H9 (cell line): Measurements from ENCODE around the gene MYO10. TPM values are rescaled to one million over a fixed set of nuclear protein-coding genes. Genes with fewer than 3 reads are reported as not detected.

Experiments used
- DNase-seq: peaks from one replicate; pipeline ENCODE4 v3.0.0-alpha.2; 2017
- H2AFZ ChIP-seq: one replicate; pipeline ENCODE4 v1.6.1; 2013; ENCODE audit warnings: mild to moderate bottlenecking, low read length, control low read depth, moderate library complexity
- H2AK5ac ChIP-seq: 2 replicates; pipeline ENCODE4 v1.6.1; 2013; ENCODE audit warnings: low read length, control low read depth, mixed read lengths; ENCODE audit not compliant: insufficient read length
- H2BK120ac ChIP-seq: one replicate; pipeline ENCODE4 v1.6.1; 2013; ENCODE audit warnings: low read depth, mild to moderate bottlenecking, low read length, control low read depth, inconsistent platforms; ENCODE audit not compliant: poor library complexity, severe bottlenecking
- H2BK12ac ChIP-seq: 2 replicates; pipeline ENCODE4 v1.6.1; 2013; ENCODE audit warnings: low read length, control low read depth, mixed read lengths, low read depth; ENCODE audit not compliant: insufficient read length
- H2BK15ac ChIP-seq: 2 replicates; pipeline ENCODE4 v1.6.1; 2013; ENCODE audit warnings: low read depth, low read length, control low read depth
- H2BK20ac ChIP-seq: one replicate; pipeline ENCODE4 v1.6.1; 2013; ENCODE audit warnings: low read depth, mild to moderate bottlenecking, low read length, control low read depth, inconsistent platforms; ENCODE audit not compliant: poor library complexity, severe bottlenecking
- H2BK5ac ChIP-seq: 2 replicates; pipeline ENCODE4 v1.6.1; 2013; ENCODE audit warnings: low read length, control low read depth, mixed read lengths; ENCODE audit not compliant: insufficient read length
- H3K14ac ChIP-seq: 2 replicates; pipeline ENCODE4 v1.6.1; 2013; ENCODE audit warnings: low read length, control low read depth; ENCODE audit not compliant: insufficient read depth
- H3K18ac ChIP-seq: 2 replicates; pipeline ENCODE4 v1.6.1; 2013; ENCODE audit warnings: low read depth, mild to moderate bottlenecking, mixed read lengths, low read length, control low read depth; ENCODE audit not compliant: insufficient read length
- H3K23ac ChIP-seq: 2 replicates; pipeline ENCODE4 v1.6.1; 2013; ENCODE audit warnings: low read length, control low read depth, mixed read lengths, low read depth; ENCODE audit not compliant: insufficient read length
- H3K23me2 ChIP-seq: 2 replicates; pipeline ENCODE4 v1.6.1; 2013; ENCODE audit warnings: low read depth, mild to moderate bottlenecking, mixed read lengths, low read length, control low read depth; ENCODE audit not compliant: insufficient read length, poor library complexity, severe bottlenecking
- H3K27ac ChIP-seq: 2 replicates; pipeline ENCODE4 v1.5.1; 2013; ENCODE audit warnings: low read length, control low read depth, mixed read lengths, low read depth; ENCODE audit not compliant: insufficient read length
- H3K27me3 ChIP-seq: 2 replicates; pipeline ENCODE4 v1.6.1; 2013; ENCODE audit warnings: low read length, control low read depth, inconsistent platforms; ENCODE audit not compliant: insufficient read depth
- H3K4ac ChIP-seq: 2 replicates; pipeline ENCODE4 v1.6.1; 2013; ENCODE audit warnings: low read depth, mild to moderate bottlenecking, control low read depth, inconsistent platforms, low read length, moderate library complexity
- H3K4me1 ChIP-seq: 2 replicates; pipeline ENCODE4 v1.6.1; 2013; ENCODE audit warnings: low read length, control low read depth, inconsistent platforms; ENCODE audit not compliant: insufficient read depth
- H3K4me2 ChIP-seq: 2 replicates; pipeline ENCODE4 v1.6.1; 2013; ENCODE audit warnings: low read length, control low read depth, mixed read lengths; ENCODE audit not compliant: insufficient read length, insufficient read depth
- H3K56ac ChIP-seq: 2 replicates; pipeline ENCODE4 v1.6.1; 2013; ENCODE audit warnings: low read depth, mild to moderate bottlenecking, mixed read lengths, low read length, control low read depth; ENCODE audit not compliant: insufficient read length
- H3K79me1 ChIP-seq: 2 replicates; pipeline ENCODE4 v1.6.1; 2013; ENCODE audit warnings: low read depth, mild to moderate bottlenecking, moderate library complexity, low read length, control low read depth, inconsistent platforms; ENCODE audit not compliant: insufficient read depth, poor library complexity, severe bottlenecking
- H3K79me2 ChIP-seq: 2 replicates; pipeline ENCODE4 v1.6.1; 2013; ENCODE audit warnings: low read length, control low read depth, inconsistent platforms; ENCODE audit not compliant: insufficient read depth
- H3K9ac ChIP-seq: 2 replicates; pipeline ENCODE4 v1.6.1; 2013; ENCODE audit warnings: low read length, control low read depth, mixed read lengths; ENCODE audit not compliant: insufficient read length; ENCODE audit errors: extremely low read depth
- H3K9me3 ChIP-seq: one replicate; pipeline ENCODE4 v1.6.1; 2013; ENCODE audit warnings: low read depth, low read length, inconsistent platforms; ENCODE audit not compliant: control insufficient read depth
- H3T11ph ChIP-seq: one replicate; pipeline ENCODE4 v1.6.1; 2013; ENCODE audit warnings: mild to moderate bottlenecking, low read length, control low read depth, inconsistent platforms
- H4K20me1 ChIP-seq: one replicate; pipeline ENCODE4 v1.6.1; 2013; ENCODE audit not compliant: control insufficient read depth, insufficient read length, insufficient read depth
- H4K5ac ChIP-seq: 2 replicates; pipeline ENCODE4 v1.6.1; 2013; ENCODE audit warnings: low read depth, mild to moderate bottlenecking, mixed read lengths, low read length, control low read depth; ENCODE audit not compliant: insufficient read length
- H4K8ac ChIP-seq: replicated peaks from 2 replicates; pipeline ENCODE4 v1.6.1; 2013; ENCODE audit warnings: low read length, control low read depth, mixed read lengths, low read depth; ENCODE audit not compliant: insufficient read length
- H4K91ac ChIP-seq: 2 replicates; pipeline ENCODE4 v1.6.1; 2013; ENCODE audit warnings: low read depth, mild to moderate bottlenecking, moderate library complexity, mixed read lengths, low read length, control low read depth; ENCODE audit not compliant: insufficient read length
- H3K27ac Mint-ChIP-seq, 3 experiments: 2 replicates in 2 of 3; 3 replicates in 1 of 3; pipeline ENCODE4 v1.8.0; 2020 to 2021; ENCODE audit warnings: mixed read lengths in 3 of 3, mild to moderate bottlenecking in 1 of 3, moderate library complexity in 1 of 3
- H3K27me3 Mint-ChIP-seq: 2 replicates; pipeline ENCODE4 v1.8.0; 2021; ENCODE audit warnings: low read depth, mild to moderate bottlenecking, moderate library complexity, mixed read lengths
- H3K36me3 Mint-ChIP-seq, 3 experiments: 2 replicates in 2 of 3; 3 replicates in 1 of 3; pipeline ENCODE4 v1.8.0; 2020 to 2021; ENCODE audit warnings: low read depth in 3 of 3, mixed read lengths in 3 of 3; ENCODE audit not compliant: insufficient read depth in 1 of 3
- H3K4me1 Mint-ChIP-seq, 2 experiments: 2 replicates each; pipeline ENCODE4 v1.8.0; 2020; ENCODE audit warnings: mixed read lengths in 2 of 2
- H3K4me3 Mint-ChIP-seq, 2 experiments: 2 replicates in 1 of 2; 3 replicates in 1 of 2; pipeline ENCODE4 v1.8.0; 2020 to 2021; ENCODE audit warnings: mild to moderate bottlenecking in 2 of 2, mixed read lengths in 2 of 2, moderate library complexity in 1 of 2
- H3K9me3 Mint-ChIP-seq, 2 experiments: 2 replicates in 1 of 2; 3 replicates in 1 of 2; pipeline ENCODE4 v1.8.0; 2020; ENCODE audit warnings: mild to moderate bottlenecking in 2 of 2, mixed read lengths in 2 of 2, moderate library complexity in 1 of 2
- WGBS: extraction: QIAGEN DNeasy Blood & Tissue Kit; methylation state at CpG from one replicate; pipeline ENCODE4 v1.1.7; 2013; ENCODE audit warnings: missing lambda C conversion rate, low lambda C conversion rate, mixed read lengths; ENCODE audit not compliant: insufficient read length; ENCODE audit errors: extremely low coverage; 5-methylcytosine and 5-hydroxymethylcytosine counted together
- total RNA-seq: library from RNA; stranded (reverse); gene quantifications from 2 replicates; pipeline ENCODE4 v1.2.1, GENCODE V29; 2021
- TF ChIP-seq, protein P1 (sequence below): fragments of 200-600 bp; sonication (generic); conservative IDR thresholded peaks from 3 replicates; pipeline ENCODE4 v1.8.0; 2021; ENCODE audit warnings: antibody characterized with exemption, mild to moderate bottlenecking

Gene MYO10
- total RNA-seq, 1 experiment from 2014 or later = 127 TPM

DNA sequence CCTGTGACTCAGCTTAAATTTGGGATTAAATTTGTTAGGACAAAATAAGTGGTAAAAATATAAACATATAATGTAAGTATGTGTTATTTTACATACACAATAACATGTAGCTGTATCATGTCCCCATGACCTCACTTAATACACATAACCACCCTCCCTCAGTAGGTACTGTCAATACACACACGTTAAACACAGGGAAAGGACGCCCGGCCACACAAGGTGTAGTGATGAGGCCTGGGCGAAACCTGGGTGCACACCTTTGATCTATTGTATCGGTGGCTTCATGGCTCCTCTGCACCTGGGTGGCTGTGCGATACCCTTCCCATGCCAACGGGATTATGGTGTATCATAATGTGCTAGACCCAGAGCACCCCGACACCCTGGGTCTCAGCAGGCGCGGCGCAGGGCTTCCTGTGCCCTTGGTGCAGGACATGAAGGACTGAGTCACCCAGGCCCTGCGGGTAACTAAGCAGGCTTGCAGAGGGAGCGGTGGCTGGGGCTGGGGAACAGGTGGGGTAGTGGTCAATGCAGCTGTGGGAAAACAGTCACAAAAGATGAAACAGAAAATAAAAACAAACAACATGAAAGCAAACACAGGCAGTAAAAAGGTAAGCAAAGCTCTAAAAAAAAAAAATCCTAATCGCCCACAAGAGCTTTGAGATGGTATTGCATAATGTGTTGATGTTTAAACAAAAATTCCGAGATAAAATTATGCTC lies 191.8 kb downstream of the MYO10 start:
- Histone ChIP-seq H2AFZ (no peak overlapping the region), H3K27me3 (no peaks in the 10 kb centered on the region), H2AK5ac (no peak overlapping the region), H3K4ac (no peak overlapping the region), H3K14ac (no peak overlapping the region), H2BK15ac (no peak overlapping the region), H3K23ac (no peak overlapping the region), H3K79me2 (no peaks in the 10 kb centered on the region), H4K20me1 (no peaks in the 10 kb centered on the region), H4K5ac (no peak overlapping the region), H2BK20ac (no peak overlapping the region), H3K27ac (no peak overlapping the region), H3K9ac (no peak overlapping the region), H3K4me1 (peaks cover 5% of the 10 kb centered on the region; the same call in 1 of the 2 replicates), H4K91ac (no peak overlapping the region), H3K79me1 (no peaks in the 10 kb centered on the region), H3K56ac (no peak overlapping the region), H3K18ac (peak overlapping the region; percentile 3), H2BK5ac (no peak overlapping the region), H3T11ph (no peak overlapping the region), H3K23me2 (peaks cover 8% of the 10 kb centered on the region), H3K9me3 (no peaks in the 10 kb centered on the region), H2BK12ac (no peak overlapping the region), H2BK120ac (no peak overlapping the region), H3K4me2 (no peak overlapping the region), H4K8ac (no peak overlapping the region)
- no peak for DNase-seq
- no CpG with 5 or more reads among the region's 15 CpGs for WGBS
- H3K36me3 Mint-ChIP-seq = peaks cover 5 to 16% (median 9%) of the 10 kb centered on the region in 3 experiments
- peaks cover 58 to 59% of the 10 kb centered on the region in 2 experiments for H3K4me1 Mint-ChIP-seq
- no peaks in the 10 kb centered on the region; a peak in 1 of 5 replicates for H3K9me3 Mint-ChIP-seq
- no peaks in the 10 kb centered on the region for H3K27me3 Mint-ChIP-seq
- H3K27ac Mint-ChIP-seq = peak overlapping the region; percentile 53 to 89 (median 65); a peak in 6 of 7 replicates
- TF ChIP-seq, protein P1, sequence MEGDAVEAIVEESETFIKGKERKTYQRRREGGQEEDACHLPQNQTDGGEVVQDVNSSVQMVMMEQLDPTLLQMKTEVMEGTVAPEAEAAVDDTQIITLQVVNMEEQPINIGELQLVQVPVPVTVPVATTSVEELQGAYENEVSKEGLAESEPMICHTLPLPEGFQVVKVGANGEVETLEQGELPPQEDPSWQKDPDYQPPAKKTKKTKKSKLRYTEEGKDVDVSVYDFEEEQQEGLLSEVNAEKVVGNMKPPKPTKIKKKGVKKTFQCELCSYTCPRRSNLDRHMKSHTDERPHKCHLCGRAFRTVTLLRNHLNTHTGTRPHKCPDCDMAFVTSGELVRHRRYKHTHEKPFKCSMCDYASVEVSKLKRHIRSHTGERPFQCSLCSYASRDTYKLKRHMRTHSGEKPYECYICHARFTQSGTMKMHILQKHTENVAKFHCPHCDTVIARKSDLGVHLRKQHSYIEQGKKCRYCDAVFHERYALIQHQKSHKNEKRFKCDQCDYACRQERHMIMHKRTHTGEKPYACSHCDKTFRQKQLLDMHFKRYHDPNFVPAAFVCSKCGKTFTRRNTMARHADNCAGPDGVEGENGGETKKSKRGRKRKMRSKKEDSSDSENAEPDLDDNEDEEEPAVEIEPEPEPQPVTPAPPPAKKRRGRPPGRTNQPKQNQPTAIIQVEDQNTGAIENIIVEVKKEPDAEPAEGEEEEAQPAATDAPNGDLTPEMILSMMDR = no peak
- peak overlapping the region in 1 of 2 experiments; percentile 24; a peak in 1 of 5 replicates for H3K4me3 Mint-ChIP-seq
